SU-DHL-6 (cell line): Measurements from ENCODE around the gene PLEKHM1.
"Not testable (repeated sequence)": the region's sequence is repeated elsewhere in the genome, so short reads cannot be mapped to it uniquely, and the experiment has no call there.

ENCODE experiments used
- CTCF ChIP-seq: fragments of 200-600 bp; sonication (generic); IDR thresholded peaks from one replicate; pipeline ENCODE4 v1.5.1; 2017; ENCODE audit warnings: antibody characterized with exemption, mild to moderate bottlenecking, low read length, moderate library complexity; ENCODE audit not compliant: insufficient read depth, poor library complexity, severe bottlenecking
- EZH2phosphoT487 ChIP-seq: fragments of 200-600 bp; sonication (generic), shearing (Covaris generic); conservative IDR thresholded peaks from 2 replicates; pipeline ENCODE4 v1.6.1; 2018; ENCODE audit warnings: mild to moderate bottlenecking, antibody characterized with exemption, low read length, moderate library complexity, mixed read lengths

- not testable (repeated sequence) for TF ChIP-seq CTCF, EZH2phosphoT487
Observed at GRCh38 chr17:45538168-45538567, 47.6 kb upstream of the PLEKHM1 start.
